HG03442 (cell line): ENCODE results near the gene BRD9.
"Not testable (repeated sequence)": the region's sequence is repeated elsewhere in the genome, so short reads cannot be mapped to it uniquely, and the experiment has no call there.

Experiments used
- ATAC-seq: cut with Tn5 transposase; IDR thresholded peaks from one replicate; pipeline ENCODE4 v1.9.1; 2021; ENCODE audit warnings: mild to moderate bottlenecking, moderate library complexity; ENCODE audit not compliant: unreplicated experiment

Gene BRD9

DNA sequence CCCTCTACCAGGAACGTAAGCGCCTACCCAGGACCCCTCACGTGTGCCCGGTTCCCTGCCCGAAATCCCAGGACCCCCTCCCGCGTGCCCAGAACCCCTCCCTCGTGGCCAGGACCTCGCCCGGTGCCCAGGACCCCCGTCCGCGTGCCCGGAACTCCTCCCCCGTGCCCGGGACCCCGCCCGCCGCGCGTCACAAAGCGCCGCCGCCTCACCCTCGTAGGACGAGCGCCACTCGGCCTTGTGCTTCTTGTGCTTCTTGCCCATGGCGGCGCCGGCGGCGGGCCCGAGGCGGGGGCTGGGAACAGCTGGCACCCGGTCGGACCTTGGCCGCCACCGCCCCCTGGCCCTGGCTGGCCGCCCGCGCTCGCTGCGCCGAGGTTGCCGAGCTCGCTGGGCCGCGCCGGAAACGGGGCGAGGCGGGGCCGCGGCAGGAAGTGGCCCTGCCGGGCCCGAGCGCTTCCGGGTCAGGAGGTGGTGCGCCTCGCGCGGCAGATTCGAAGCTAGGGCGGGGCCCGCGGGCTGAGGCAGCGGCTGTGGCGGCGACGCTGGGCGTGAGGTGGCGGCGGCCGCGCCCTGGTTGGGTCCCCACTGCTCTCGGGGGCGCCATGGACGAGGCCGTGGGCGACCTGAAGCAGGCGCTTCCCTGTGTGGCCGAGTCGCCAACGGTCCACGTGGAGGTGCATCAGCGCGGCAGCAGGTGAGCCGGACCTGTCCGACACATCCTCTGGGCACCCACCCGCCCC lies at the start of gene BRD9, which contains the start of gene TRIP13:
BRD9 (minus strand) TSS at position 408 of the 743 bp plus-strand sequence; CDS start at position 264, 144 bp downstream.
TRIP13 (plus strand) TSS at position 491 of the 743 bp plus-strand sequence; CDS start at position 606, 115 bp downstream.
- peak; percentile 94 for ATAC-seq

DNA sequence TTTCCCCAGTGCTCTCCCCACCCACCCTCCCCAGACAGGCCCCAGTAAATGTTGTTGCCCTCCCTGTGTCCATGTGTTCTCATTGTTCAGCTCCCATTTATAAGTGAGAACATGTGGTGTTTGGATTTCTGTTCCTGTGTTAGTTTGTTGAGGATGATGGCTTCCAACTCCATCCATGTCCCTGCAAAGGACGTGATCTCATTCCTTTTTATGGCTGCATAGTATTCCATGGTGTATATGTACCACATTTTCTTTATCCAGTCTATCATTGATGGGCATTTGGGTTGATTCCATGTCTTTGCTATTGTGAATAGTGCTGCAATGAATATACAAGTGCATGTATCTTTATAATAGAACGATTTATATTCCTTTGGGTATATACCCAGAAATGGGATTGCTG lies 48.1 kb upstream of the BRD9 start:
- ATAC-seq, result not testable (repeated sequence)

DNA sequence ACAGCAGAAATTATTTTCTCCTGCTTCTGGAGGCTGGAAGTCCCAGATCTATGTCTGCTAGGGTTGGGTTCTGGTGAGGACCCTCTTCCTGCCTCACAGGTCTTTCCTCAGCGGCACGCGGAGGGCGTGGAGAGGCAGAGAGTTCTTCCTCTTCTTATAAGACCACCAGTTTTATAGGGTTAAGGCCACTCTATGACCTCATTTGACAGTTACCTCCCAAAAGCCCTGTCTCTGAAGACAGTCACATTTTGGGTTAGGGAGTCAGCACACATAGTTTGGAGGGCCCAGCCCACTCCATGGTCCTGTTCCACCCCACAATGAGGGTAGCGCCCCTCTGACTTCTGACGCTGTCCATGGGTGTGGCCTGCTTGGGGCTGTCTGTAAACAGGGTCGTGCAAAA lies 46.8 kb upstream of the BRD9 start:
- no peak for ATAC-seq

DNA sequence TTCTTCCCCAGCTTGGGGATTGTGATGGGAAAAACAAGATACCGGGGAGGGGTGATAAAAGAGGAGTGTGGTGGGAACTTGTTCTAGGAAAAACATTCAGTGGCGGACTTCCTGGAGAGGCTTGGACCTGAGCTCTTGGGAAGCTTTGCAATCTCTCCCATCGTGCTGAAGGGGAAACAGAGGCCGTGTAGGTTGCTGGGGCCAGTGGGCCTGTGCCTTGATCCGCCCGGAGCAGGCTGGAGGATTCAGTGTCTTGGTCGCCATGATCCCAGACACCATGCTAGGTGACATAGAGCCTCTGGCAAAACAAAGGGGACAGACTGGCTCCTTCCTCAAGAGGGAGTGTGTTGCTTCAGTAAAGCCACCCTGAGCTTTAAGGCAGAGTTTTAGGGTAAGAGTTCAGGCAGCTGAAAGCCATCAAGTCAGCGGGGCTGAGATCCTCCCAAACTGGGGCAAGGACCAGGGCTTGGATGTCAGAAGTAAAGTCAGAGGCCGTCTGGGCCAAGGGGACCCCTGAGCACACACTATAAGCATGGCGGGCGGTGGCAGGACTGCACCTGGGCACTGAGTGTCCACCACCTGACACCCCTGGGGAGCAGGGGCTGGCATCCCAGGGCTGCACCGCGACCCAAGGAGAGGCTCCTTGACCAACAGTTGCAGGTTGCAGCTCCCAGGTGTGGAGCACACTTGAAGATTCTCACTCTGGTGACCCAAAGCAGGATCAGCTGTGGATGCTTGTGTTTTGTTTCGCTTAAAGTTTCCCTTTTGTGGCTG lies 44.7 kb upstream of the BRD9 start:
- ATAC-seq, result no peak

DNA sequence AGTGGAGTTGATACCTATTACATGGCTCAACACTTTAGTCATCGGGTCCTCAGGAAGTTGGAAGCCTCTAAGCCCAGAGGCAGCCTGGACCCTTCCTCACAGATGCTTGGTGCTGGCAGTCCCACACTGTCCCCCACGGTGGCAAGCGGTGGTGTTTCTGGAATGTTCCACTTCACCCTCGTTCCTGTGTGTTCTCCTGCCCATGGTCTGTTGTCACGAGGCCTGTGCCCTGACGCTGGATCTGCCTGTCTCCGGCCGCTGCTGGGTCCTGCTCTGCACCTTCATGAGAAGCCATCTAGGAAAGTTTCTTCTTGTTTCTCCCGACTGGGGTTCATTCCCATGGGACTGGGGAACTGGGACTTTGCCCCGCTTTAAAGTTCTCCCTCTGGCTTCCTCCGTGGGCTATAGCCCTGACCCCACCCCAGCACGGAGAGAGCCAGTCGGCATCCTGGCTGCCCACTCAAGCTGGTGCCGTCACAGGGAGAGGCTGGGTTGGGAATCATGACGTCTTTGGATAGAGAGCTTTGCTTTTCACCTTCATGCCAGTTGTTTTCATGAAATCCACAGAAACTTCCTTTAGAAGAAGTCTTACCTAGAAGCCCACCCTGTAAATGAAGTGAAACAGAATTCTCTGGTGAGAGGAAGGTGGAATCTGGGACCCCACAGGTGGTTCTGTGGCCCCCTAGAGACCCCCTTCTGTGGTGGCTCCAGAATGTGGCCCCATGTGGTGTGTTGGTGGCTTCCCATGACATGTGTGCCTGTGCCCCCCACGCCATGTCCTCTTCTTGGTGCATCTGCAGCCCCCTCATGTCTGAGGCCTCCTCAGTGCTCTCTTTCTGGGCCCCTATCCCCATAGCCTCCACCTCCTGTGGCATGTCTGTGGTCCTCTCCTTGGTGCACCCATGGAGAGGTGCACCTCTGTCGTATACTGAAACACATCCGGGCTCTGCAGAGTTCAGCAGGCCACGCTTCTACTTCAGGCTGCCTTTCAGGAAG lies 43.8 kb upstream of the BRD9 start:
- ATAC-seq, result no peak

DNA sequence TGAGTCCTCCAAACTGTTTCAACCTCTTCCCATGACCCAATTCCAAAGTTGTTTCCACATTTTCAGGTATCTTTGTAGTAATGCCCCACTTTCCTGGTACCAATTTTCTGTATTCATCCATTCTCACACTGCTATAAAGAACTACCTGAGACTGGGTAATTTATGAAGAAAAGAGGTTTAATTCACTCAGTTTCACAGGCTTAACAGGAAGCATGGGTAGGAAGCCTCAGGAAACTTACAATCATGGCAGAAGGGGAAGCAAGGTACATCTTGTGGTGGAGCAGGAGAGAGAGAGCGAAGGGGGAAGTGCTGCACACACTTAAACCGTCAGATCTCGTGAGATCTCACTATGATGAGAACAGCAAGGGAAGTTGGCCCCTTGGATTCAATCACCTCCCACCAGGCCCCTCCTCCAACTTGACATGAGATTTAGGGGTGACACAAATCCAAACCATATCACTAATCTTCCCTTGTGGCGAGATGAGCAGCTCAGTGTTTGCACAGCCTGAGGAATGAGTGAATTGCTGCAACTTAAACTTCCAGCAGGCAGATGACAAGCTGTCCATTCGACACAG lies 43.0 kb upstream of the BRD9 start:
- no peak for ATAC-seq

DNA sequence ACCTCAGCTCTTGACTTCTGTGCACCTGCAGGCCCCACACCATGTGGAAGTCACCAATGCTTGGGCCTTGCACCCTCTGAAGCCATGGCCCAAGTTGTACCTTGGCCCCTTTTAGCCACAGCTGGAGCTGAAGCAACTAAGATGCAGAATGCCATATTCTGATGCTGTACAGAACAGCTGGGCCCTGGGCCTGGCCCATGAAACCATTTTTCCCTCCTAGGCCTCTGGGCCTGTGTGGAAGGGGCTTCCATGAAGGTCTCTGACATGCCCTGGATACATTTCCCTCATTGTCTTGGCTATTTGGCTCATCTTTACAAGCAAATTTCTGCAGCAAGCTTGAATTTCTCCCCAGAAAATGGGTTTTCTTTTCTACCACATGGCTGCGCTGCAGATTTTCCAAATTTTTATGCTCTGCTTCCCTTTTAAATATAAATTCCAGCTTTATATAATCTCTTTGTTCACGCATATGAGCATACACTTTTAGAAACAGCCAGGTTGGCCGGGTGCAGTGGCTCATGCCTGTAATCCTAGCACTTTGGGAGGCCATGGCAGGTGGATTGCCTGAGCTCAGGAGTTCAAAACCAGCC lies 41.9 kb upstream of the BRD9 start:
- not testable (repeated sequence) for ATAC-seq

DNA sequence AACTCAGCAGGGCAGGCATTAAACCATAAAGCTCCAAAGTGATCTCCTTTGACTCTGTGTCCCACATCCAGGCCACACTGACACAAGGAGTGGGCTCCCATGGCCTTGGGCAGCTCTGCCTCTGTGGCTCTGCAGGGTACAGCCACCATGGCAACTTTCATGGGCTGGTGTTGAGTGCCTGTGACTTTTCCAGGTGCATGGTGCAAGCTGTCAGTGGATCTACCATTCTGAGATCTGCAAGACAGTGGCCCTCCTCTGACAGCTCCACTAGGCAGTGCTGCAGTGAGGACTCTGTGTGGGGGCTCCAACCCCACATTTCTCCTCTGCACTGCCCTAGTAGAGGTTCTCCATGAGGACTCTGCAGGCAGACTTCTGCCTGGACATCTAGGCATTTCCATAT lies 41.4 kb upstream of the BRD9 start:
- ATAC-seq, result not testable (repeated sequence)

DNA sequence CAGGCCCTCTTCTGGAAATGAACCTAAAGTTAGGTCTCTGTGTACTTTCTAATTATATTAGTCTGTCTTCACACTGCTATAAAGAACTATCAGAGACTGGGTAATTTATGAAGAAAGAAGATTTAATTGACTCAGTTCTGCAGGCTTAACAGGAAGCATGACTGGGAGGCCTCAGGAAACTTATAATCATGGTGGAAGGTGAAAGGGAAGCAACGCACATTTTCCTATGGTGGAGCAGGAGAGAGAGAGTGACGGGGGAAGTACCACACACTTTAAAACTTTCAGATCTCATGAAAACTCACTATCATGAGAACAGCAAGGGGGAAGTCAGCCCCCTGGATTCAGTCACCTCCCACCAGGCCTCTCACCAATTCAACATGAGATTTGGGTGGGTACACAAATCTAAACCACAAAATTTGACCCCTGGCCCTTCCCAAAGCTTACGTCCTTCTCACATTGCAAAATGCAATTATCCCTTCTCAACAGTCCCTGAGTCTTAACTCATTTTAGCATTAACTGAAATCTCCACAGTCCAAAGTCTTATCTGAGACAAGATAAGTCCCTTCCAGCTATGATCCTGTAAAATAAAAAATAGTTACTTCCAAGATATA lies 40.8 kb upstream of the BRD9 start:
- no peak for ATAC-seq

DNA sequence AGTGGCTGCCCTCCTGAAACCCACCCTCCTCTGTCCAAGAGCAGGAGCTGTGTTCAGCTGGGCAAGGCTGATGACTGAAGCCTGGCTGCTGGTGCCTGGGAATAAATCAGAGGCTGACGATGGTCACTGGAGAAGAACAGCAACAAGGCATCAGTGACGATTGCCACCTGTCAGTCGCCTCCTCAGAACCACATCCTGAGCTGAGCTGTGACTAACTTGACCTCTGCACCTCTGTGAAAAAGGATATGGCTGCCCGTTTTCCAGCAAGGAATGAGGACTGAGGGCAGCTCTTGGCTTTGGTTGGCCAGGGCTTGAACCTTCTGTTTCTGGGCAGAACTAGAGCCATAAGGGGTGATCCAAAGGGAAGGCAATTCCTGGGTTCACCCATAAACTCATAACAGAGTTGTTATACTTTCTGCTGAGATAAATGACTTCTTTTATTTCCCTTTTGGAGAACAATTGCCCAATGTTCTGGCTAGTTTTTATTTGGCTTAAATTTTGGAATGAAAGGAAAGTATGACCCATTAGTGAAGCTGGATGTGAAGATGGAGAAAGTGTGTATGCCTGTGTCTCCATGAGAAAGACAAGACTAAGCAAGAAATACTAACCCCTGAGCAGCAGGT lies 40.1 kb upstream of the BRD9 start:
- no peak for ATAC-seq

DNA sequence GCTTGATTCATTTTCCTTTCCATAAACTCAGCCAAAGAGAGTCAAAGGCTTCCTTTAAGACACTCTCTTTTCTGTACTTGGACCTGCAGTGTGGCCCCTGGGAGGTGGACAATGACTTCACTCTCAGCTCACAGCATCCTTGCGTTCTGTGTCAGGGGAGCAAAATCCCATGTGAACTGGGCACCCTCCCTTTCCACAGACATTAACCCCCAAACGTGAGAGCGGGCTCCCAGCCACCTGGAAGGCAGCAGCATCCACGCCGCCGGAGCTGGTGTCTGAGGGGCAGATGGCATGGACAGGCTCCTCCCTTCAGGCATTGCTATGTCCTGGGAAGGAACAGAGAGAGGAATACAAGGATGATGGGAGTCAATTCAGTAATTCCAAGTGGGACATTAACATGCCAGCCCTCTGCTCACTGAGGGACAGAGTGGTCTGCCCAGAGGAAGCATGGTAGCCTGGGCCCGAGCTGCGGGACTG lies 39.6 kb upstream of the BRD9 start:
- no peak for ATAC-seq

DNA sequence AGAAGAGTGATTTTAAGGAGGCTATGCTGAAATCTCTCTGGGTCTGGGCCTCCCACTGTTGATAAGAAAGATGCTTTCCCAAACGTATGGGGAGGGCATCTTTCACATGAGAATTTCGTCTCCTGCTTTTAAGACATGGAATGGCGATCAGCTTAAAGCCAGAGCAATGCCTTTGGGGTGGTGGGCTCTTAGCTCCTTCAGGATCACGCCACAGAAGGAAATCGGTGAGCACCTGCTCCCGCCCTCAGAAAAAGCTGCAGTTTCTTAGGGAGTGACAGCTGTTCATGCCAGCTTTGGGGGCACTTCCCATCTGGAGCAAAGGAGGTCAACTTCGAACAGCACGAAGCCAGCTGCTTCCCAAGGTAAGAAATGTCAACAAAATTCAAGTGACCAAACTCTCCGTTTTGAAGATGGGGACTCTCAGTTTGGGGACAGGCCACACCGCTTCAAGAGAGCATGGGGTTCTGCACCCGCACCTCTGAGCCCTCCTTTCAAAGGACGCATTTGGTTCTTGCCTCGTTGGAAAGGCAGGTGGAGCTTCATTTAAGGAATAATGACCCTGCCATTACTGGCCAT lies 39.1 kb upstream of the BRD9 start:
- ATAC-seq, result no peak

DNA sequence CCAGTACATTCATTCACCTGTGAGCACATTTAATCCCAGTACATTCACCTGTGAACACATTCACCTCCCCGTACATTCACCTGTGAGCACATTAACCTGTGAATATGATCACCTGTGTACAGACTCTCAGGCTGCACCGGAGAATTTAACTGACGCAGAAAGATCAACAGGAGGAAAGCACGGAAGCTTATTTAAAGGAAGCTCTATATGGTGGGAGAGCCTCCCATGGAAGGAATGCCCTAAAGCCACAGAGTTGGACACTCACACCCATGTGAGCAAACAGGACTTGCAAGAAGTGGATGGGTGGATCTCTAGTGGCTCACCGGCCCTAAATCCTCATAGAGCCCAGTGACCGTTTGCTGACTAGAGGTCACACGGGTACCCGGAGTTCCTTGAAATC lies 38.3 kb upstream of the BRD9 start:
- ATAC-seq, result no peak

DNA sequence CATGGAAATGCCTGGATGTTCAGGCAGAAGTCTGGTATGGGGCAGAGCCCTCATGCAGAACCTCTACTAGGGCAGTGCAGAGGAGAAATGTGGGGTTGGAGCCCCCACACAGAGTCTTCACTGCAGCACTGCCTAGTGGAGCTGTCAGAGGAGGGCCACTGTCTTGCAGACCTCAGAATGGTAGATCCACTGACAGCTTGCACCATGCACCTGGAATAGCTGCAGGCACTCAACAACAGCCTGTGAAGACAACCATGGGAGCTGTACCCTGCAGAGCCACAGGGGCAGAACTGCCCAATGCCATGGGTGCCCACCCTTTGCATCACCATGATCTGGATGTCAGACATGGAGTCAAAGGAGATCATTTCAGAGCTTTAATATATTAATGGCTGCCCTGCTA lies 37.0 kb upstream of the BRD9 start:
- no peak for ATAC-seq

DNA sequence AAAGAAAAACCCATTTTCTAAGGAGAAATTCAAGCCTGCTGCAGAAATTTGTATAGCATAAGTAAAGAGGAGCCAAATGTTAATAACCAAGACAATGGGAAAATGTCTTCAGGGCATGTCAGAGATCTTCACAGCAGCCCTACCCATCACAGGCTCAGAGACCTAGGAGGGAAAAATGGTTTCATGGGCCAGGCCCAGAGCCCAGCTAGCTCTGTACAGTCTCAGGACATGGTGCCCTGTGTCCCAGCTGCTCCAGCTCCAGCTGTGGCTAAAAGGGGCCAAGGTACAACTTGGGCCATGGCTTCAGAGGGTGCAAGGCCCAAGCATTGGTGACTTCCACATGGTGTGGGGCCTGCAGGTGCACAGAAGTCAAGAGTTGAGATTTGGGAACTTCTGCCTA lies 36.6 kb upstream of the BRD9 start:
- not testable (repeated sequence) for ATAC-seq

DNA sequence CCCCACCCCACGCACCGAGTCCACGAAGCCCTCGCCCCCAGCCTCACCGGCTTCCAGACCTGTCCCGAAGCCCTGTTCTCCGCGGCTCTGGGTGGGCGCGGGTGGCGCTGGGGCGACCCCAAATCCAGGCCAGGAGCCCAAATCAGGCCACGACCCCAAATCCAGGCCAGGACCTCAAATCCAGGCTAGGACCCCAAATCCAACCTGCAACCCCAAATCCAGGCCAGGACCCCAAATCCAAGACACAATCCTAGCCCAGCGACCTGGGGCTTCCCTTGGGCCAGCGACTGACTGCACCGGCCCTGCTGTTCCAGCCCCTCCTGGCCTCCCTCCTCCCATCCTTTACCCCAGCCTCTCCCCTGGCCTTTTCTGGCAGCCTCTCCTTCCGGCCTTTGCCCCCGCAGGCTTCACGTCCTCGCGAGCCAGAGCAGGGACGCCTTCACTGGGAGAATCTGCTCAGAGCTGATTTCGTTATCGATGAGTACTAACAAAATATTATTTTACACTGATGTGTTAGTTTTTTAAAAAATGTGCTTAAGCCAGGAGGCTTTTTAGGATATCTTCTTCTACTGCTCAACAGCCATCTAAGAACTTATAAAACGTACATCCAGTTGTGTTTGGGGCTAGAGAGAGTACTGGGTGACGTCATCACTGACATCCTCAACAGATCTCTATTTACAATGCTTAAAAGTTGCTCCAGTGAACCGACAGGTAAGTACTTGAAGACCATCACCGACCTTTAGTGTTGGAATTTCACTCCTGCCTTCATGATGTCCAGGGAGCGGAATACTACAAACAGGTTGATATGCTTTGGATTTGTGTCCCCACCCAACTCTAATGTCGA lies 34.8 kb upstream of the BRD9 start:
- ATAC-seq, result no peak

DNA sequence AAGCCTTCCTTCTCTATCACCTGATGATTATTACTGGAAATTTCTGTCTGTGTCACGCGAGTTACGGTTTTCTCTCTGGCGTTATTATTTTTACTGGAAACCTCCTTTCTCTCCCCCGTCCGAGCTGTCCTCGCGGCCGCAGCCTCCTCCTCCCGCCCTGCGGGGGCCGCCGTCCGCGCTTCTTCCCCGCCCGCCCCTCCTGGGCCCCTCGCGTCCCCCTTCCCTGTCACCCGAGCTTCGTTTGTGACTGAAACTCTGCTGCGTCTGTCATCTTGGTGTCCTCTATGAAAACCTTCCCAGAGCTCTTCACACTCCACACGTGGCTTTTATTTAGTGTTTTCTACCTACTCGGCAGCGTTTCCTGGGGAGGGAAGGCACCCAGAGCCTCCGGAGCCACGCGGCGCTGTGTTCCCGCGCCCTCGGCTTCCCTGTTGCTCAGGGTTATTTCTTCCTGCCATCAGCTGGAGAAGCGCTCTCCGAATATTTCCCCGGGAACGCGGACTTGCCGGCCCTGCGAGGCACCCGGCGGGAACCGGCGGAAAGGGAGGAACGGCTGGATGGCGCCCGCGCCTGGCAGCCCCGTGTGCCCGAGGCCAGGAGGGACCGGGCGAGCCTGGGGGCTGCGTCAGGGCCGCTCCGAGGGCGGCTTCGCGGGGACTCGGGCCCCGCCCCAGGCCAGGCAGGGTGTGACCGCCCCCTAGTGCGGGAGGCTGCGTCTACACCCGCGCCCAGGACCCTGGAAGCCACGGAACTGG lies 34.0 kb upstream of the BRD9 start:
- no peak for ATAC-seq
